CD4-positive, alpha-beta memory T cell (primary cell): ENCODE measurements around the gene RNU6-9. TPM values are rescaled to one million over a fixed set of nuclear protein-coding genes. Genes with fewer than 3 reads are reported as not detected.
A peak's percentile ranks its signal among the peaks of the same experiment; 100 is the strongest.

Experiments used
- CTCF ChIA-PET: fragments of 350-600 bp; sonication (Branson Sonifier 250); formaldehyde crosslinking; loops from one replicate; lab custom pipeline; 2021; ENCODE audit warnings: inconsistent platforms; ENCODE audit not compliant: partially characterized antibody; lab: Charles Lee
- POLR2A ChIA-PET: fragments of 350-600 bp; sonication (Branson Sonifier 250); formaldehyde crosslinking; loops from one replicate; lab custom pipeline; 2021; ENCODE audit not compliant: partially characterized antibody; lab: Charles Lee
- DNase-seq, 5 donors: peaks; one replicate each; pipeline versions ENCODE4 v3.0.0 to v3.0.0-alpha.2; 2020 to 2022; ENCODE audit warnings: mixed read lengths in 1 of 5
- H3K27ac ChIP-seq: one replicate; pipeline ENCODE4 v1.7.0; 2013; ENCODE audit warnings: low read depth, low read length
- H3K27me3 ChIP-seq: 2 replicates; pipeline ENCODE4 v1.7.0; 2013; ENCODE audit warnings: mild to moderate bottlenecking, low read length, moderate library complexity; ENCODE audit not compliant: insufficient read depth
- H3K36me3 ChIP-seq: 2 replicates; pipeline ENCODE4 v1.7.0; 2013; ENCODE audit warnings: mild to moderate bottlenecking, low read length, moderate library complexity; ENCODE audit not compliant: insufficient read depth
- H3K4me1 ChIP-seq: 2 replicates; pipeline ENCODE4 v1.7.0; 2013; ENCODE audit warnings: mild to moderate bottlenecking, low read length, moderate library complexity; ENCODE audit not compliant: insufficient read depth
- H3K4me3 ChIP-seq, 2 donors: one replicate each; pipeline ENCODE4 v1.7.0; 2013; ENCODE audit warnings: low read length in 2 of 2, mild to moderate bottlenecking in 1 of 2
- H3K9me3 ChIP-seq, 2 donors: one replicate each; pipeline ENCODE4 v1.7.0; 2013; ENCODE audit warnings: low read length in 2 of 2, control low read depth in 1 of 2; ENCODE audit not compliant: control insufficient read depth in 1 of 2
- H3K27ac Mint-ChIP-seq, 7 donors: one replicate each; pipeline ENCODE4 v1.8.0; 2020 to 2021; ENCODE audit warnings: mixed read lengths in 7 of 7, mild to moderate bottlenecking in 6 of 7, inconsistent platforms in 3 of 7, moderate library complexity in 3 of 7
- H3K27me3 Mint-ChIP-seq, 2 donors: one replicate each; pipeline ENCODE4 v1.8.0; 2020 to 2021; ENCODE audit warnings: mixed read lengths in 2 of 2
- H3K36me3 Mint-ChIP-seq, 2 donors: one replicate each; pipeline ENCODE4 v1.8.0; 2020 to 2021; ENCODE audit warnings: mixed read lengths in 2 of 2, inconsistent platforms in 1 of 2, mild to moderate bottlenecking in 1 of 2
- H3K4me1 Mint-ChIP-seq, 4 donors: one replicate each; pipeline ENCODE4 v1.8.0; 2020 to 2021; ENCODE audit warnings: mixed read lengths in 4 of 4, mild to moderate bottlenecking in 1 of 4
- H3K4me3 Mint-ChIP-seq, 8 donors: one replicate each; pipeline ENCODE4 v1.8.0; 2020 to 2021; ENCODE audit warnings: mixed read lengths in 8 of 8, mild to moderate bottlenecking in 7 of 8, moderate library complexity in 6 of 8, inconsistent platforms in 3 of 8
- H3K9me3 Mint-ChIP-seq, 8 donors: one replicate each; pipeline ENCODE4 v1.8.0; 2020 to 2021; ENCODE audit warnings: mixed read lengths in 8 of 8, mild to moderate bottlenecking in 5 of 8, inconsistent platforms in 3 of 8, moderate library complexity in 1 of 8
- intact Hi-C: fragments of 100-400 bp; cut with micrococcal nuclease; formaldehyde crosslinking; loops from one replicate; pipeline ENCODE4 v1.15.1; 2023
- polyA plus RNA-seq, 2 donors: library from polyadenylated mRNA; unstranded; fragments of 300-500 nt; fragmentation: Illumina TruSeq; gene quantifications; one replicate each; pipeline ENCODE4 v1.2.3, GENCODE V29; 2021
- total RNA-seq, 2 experiments: library from RNA; stranded (reverse); gene quantifications; one replicate each; pipeline ENCODE4 v1.2.3, GENCODE V29; 2021

Gene RNU6-9
- total and polyA plus RNA-seq, 4 experiments from 2014 or later = not detected

- no peaks in the 10 kb centered on the region for H3K27me3 Mint-ChIP-seq
- H3K4me1 ChIP-seq = peaks cover 22% of the 10 kb centered on the region
- no peaks in the 10 kb centered on the region for H3K9me3 ChIP-seq
- ChIA-PET CTCF (interaction anchor here (5.6 kb wide), 1 partner anchor 53 kb away, joined by 119 read pairs; no protein-coding TSS in a partner anchor), POLR2A (interaction anchor here (3.6 to 6.4 kb wide), 2 partner anchors 41 to 50 kb away, joined by 16 to 86 read pairs; partner anchors contain the start of gene KISS1R)
- H3K36me3 Mint-ChIP-seq = peaks cover 7 to 26% of the 10 kb centered on the region in 2 donors
- H3K9me3 Mint-ChIP-seq = peaks cover 0 to 12% (median 0%) of the 10 kb centered on the region in 8 donors
- peaks cover 7% of the 10 kb centered on the region for H3K36me3 ChIP-seq
- H3K27ac ChIP-seq = no peak overlapping the region
- H3K4me3 Mint-ChIP-seq = no peak overlapping the region
- no peaks in the 10 kb centered on the region for H3K27me3 ChIP-seq
- peak overlapping the region in 2 of 7 donors; percentile 57 to 67 for H3K27ac Mint-ChIP-seq
- no peak for DNase-seq
- H3K4me1 Mint-ChIP-seq = peaks cover 4 to 30% (median 16%) of the 10 kb centered on the region in 4 donors
- no peak overlapping the region for H3K4me3 ChIP-seq
- intact Hi-C loops = no loop called here
Observed at GRCh38 chr19:867855-868457, 25.3 kb upstream of the RNU6-9 start.

GRCh38 chr19:868458-869244, 24.6 kb upstream of the RNU6-9 start:
- no peaks in the 10 kb centered on the region for H3K27me3 Mint-ChIP-seq
- intact Hi-C loops = no loop called here
- H3K27ac ChIP-seq = no peak overlapping the region
- no peak for DNase-seq
- H3K27ac Mint-ChIP-seq = peak overlapping the region in 2 of 7 donors; percentile 46 to 53
- H3K4me1 ChIP-seq = peaks cover 19% of the 10 kb centered on the region
- H3K4me3 ChIP-seq = no peak overlapping the region
- H3K9me3 Mint-ChIP-seq = peaks cover 0 to 12% (median 0%) of the 10 kb centered on the region in 8 donors
- ChIA-PET POLR2A (interaction anchor here (3.6 kb wide), 1 partner anchor 41 kb away, joined by 16 read pairs; no protein-coding TSS in a partner anchor), CTCF (no interaction called here)
- H3K4me3 Mint-ChIP-seq = peak overlapping the region in 1 of 8 donors; percentile 25
- H3K4me1 Mint-ChIP-seq = peaks cover 6 to 26% (median 15%) of the 10 kb centered on the region in 4 donors
- H3K36me3 ChIP-seq = peaks cover 7% of the 10 kb centered on the region
- H3K9me3 ChIP-seq = no peaks in the 10 kb centered on the region
- H3K27me3 ChIP-seq = no peaks in the 10 kb centered on the region
- H3K36me3 Mint-ChIP-seq = peaks cover 7 to 26% of the 10 kb centered on the region in 2 donors

- H3K9me3 Mint-ChIP-seq = peaks cover 0 to 8% (median 0%) of the 10 kb centered on the region in 8 donors
- peaks cover 7% of the 10 kb centered on the region for H3K36me3 ChIP-seq
- no peaks in the 10 kb centered on the region for H3K27me3 Mint-ChIP-seq
- H3K27ac Mint-ChIP-seq = peak overlapping the region in 2 of 7 donors; percentile 32 to 96
- no peak for DNase-seq
- H3K27ac ChIP-seq = no peak overlapping the region
- intact Hi-C loops = no loop called here
- H3K9me3 ChIP-seq = no peaks in the 10 kb centered on the region
- no peak overlapping the region for H3K4me3 ChIP-seq
- peaks cover 13% of the 10 kb centered on the region for H3K4me1 ChIP-seq
- H3K4me1 Mint-ChIP-seq = peaks cover 5 to 20% (median 11%) of the 10 kb centered on the region in 4 donors
- ChIA-PET CTCF (no interaction called here), POLR2A (interaction anchor here (3.6 kb wide), 1 partner anchor 40 kb away, joined by 16 read pairs; no protein-coding TSS in a partner anchor)
- H3K36me3 Mint-ChIP-seq = peaks cover 7 to 24% of the 10 kb centered on the region in 2 donors
- no peaks in the 10 kb centered on the region for H3K27me3 ChIP-seq
- H3K4me3 Mint-ChIP-seq = peak overlapping the region in 2 of 8 donors; percentile 49 to 67
Observed at GRCh38 chr19:869245-870177, 23.8 kb upstream of the RNU6-9 start.

GRCh38 chr19:870314-870713, 23.0 kb upstream of the RNU6-9 start:
- Histone ChIP-seq H3K9me3 (no peaks in the 10 kb centered on the region), H3K4me1 (peaks cover 13% of the 10 kb centered on the region), H3K27me3 (no peaks in the 10 kb centered on the region), H3K36me3 (peaks cover 7% of the 10 kb centered on the region), H3K27ac (no peak overlapping the region), H3K4me3 (no peak overlapping the region)
- ChIA-PET POLR2A (interaction anchor here (3.6 kb wide), 1 partner anchor 39 kb away, joined by 16 read pairs; no protein-coding TSS in a partner anchor), CTCF (interaction anchor here (2.4 kb wide), 1 partner anchor 46 kb away, joined by 4 read pairs; no protein-coding TSS in a partner anchor)
- DNase-seq = no peak
- Mint-ChIP-seq H3K4me3 (peak overlapping the region in 3 of 8 donors; percentile 29 to 67 (median 51)), H3K9me3 (peaks cover 0 to 8% (median 0%) of the 10 kb centered on the region in 8 donors), H3K36me3 (peaks cover 7 to 24% of the 10 kb centered on the region in 2 donors), H3K27me3 (no peaks in the 10 kb centered on the region), H3K27ac (peak overlapping the region in 5 of 7 donors; percentile 36 to 96 (median 77)), H3K4me1 (peaks cover 4 to 16% (median 9%) of the 10 kb centered on the region in 4 donors)
- intact Hi-C loops = no loop called here

GRCh38 chr19:870963-871401, 22.3 kb upstream of the RNU6-9 start:
- intact Hi-C loops = no loop called here
- H3K27me3 ChIP-seq = no peaks in the 10 kb centered on the region
- no peak overlapping the region for H3K27ac ChIP-seq
- ChIA-PET CTCF (interaction anchor here (2.4 kb wide), 1 partner anchor 45 kb away, joined by 4 read pairs; no protein-coding TSS in a partner anchor), POLR2A (interaction anchor here (1.9 to 5.2 kb wide), 2 partner anchors 8 to 39 kb away, joined by 15 to 41 read pairs; no protein-coding TSS in a partner anchor)
- Mint-ChIP-seq H3K4me3 (no peak overlapping the region), H3K4me1 (peaks cover 4 to 16% (median 9%) of the 10 kb centered on the region in 4 donors), H3K27ac (peak overlapping the region in 1 of 7 donors; percentile 71), H3K36me3 (peaks cover 7 to 21% of the 10 kb centered on the region in 2 donors), H3K27me3 (no peaks in the 10 kb centered on the region), H3K9me3 (peaks cover 0 to 8% (median 0%) of the 10 kb centered on the region in 8 donors)
- H3K36me3 ChIP-seq = peaks cover 7% of the 10 kb centered on the region
- no peak overlapping the region for H3K4me3 ChIP-seq
- DNase-seq = no peak
- H3K9me3 ChIP-seq = no peaks in the 10 kb centered on the region
- H3K4me1 ChIP-seq = peaks cover 13% of the 10 kb centered on the region
